Loucy (cell line): ENCODE measurements around the gene DLL3.

Experiments used
- H2AFZ ChIP-seq: fragments of 200-600 bp; sonication (generic); 2 replicates; pipeline ENCODE4 v1.6.0; 2016; ENCODE audit warnings: antibody characterized with exemption, mild to moderate bottlenecking, low read length, moderate library complexity
- H3F3A ChIP-seq: fragments of 200-600 bp; 2 replicates; pipeline ENCODE4 v1.6.0; 2016; ENCODE audit warnings: antibody characterized with exemption, low read depth, mild to moderate bottlenecking
- H3K27me3 ChIP-seq: fragments of 200-600 bp; sonication (generic); 2 replicates; pipeline ENCODE4 v1.6.1; 2014; ENCODE audit warnings: low read length, mild to moderate bottlenecking; ENCODE audit not compliant: insufficient read depth, poor library complexity, severe bottlenecking
- H3K36me3 ChIP-seq: fragments of 200-600 bp; sonication (generic); 2 replicates; pipeline ENCODE4 v1.6.1; 2016; ENCODE audit warnings: low read length; ENCODE audit not compliant: insufficient read depth
- H3K4me1 ChIP-seq: fragments of 200-600 bp; sonication (generic); 2 replicates; pipeline ENCODE4 v1.5.1; 2014; ENCODE audit warnings: low read length, mild to moderate bottlenecking; ENCODE audit not compliant: insufficient read depth, poor library complexity, severe bottlenecking
- H3K4me2 ChIP-seq: fragments of 200-600 bp; sonication (generic); 2 replicates; pipeline ENCODE4 v1.6.0; 2014; ENCODE audit warnings: antibody characterized with exemption, low read length, low read depth, mild to moderate bottlenecking; ENCODE audit not compliant: poor library complexity, severe bottlenecking
- H3K4me3 ChIP-seq: fragments of 200-600 bp; sonication (generic); 2 replicates; pipeline ENCODE4 v1.5.1; 2014; ENCODE audit warnings: low read length, mild to moderate bottlenecking, mixed read lengths; ENCODE audit not compliant: poor library complexity, severe bottlenecking
- H3K79me2 ChIP-seq: fragments of 200-600 bp; sonication (generic); 2 replicates; pipeline ENCODE4 v1.6.1; 2014; ENCODE audit warnings: low read length; ENCODE audit not compliant: insufficient read depth
- H3K9ac ChIP-seq: fragments of 200-600 bp; sonication (generic); 2 replicates; pipeline ENCODE4 v1.6.0; 2014; ENCODE audit warnings: mild to moderate bottlenecking, low read depth, low read length, moderate library complexity; ENCODE audit not compliant: poor library complexity, severe bottlenecking
- H3K9me2 ChIP-seq: fragments of 200-600 bp; sonication (generic); replicated peaks from 2 replicates; pipeline ENCODE4 v1.6.1; 2016; ENCODE audit warnings: low read depth, low read length, mixed read lengths
- H3K9me3 ChIP-seq: fragments of 200-600 bp; sonication (generic); 2 replicates; pipeline ENCODE4 v1.6.1; 2014; ENCODE audit warnings: mild to moderate bottlenecking, antibody characterized with exemption, low read length, low read depth; ENCODE audit not compliant: insufficient read depth
- H4K20me1 ChIP-seq: fragments of 200-600 bp; sonication (generic); 2 replicates; pipeline ENCODE4 v1.6.0; 2014; ENCODE audit warnings: antibody characterized with exemption, low read length, mild to moderate bottlenecking; ENCODE audit not compliant: insufficient read depth, poor library complexity, severe bottlenecking
- CTCF ChIP-seq: fragments of 200-600 bp; sonication (generic); conservative IDR thresholded peaks from 2 replicates; pipeline ENCODE4 v1.5.1; 2014; ENCODE audit warnings: mild to moderate bottlenecking, antibody characterized with exemption, low read length
- EZH2phosphoT487 ChIP-seq: fragments of 200-600 bp; IDR thresholded peaks from 2 replicates; pipeline ENCODE4 v1.6.1; 2018; ENCODE audit warnings: antibody characterized with exemption, mild to moderate bottlenecking, moderate library complexity, borderline replicate concordance

Gene DLL3

DNA sequence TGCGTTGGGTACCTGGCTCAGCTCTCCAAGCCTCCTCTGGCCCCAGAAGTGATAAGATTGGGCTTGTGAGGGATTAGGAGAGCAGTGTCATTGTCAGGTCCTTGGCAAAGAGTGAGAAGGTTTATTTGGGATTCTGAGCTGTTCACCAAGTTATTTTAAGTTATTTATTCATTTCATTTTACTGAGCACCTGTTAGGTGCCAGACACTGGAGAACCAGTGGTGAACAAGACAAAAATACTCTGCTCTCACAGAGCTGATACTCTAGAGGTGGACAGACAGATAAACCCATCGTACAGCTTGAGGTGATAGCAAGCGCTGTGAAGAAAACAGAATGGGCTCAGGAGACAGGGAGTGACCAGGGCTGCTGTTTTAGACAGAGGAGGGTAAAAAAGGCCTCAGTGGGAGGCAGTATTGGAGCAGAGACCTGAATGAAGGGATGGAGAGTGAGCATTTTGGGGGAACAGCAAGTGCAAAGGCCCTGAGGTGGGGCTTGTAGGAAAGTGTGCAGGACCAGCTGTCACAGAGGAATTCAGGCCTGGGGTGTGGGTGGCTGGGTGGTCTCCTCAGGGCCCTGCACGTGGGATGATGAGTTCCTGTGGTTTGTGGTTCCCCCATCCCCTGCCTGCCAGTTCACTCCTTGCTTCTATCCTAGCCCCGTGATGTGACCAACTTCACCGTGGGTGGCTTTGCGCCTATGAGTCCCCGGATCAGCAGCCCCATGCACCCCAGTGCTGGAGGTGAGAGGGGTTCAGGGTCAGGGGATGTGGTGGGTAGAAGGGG is 26.8 kb upstream of the DLL3 start:
- H3K4me2 ChIP-seq = no peak overlapping the region
- H3K36me3 ChIP-seq = peaks cover 92% of the 10 kb centered on the region; the same call in 1 of the 2 replicates
- no peaks in the 10 kb centered on the region for H3K9me2 ChIP-seq
- no peak overlapping the region for H3K9ac ChIP-seq
- H3K4me1 ChIP-seq = no peaks in the 10 kb centered on the region
- no peaks in the 10 kb centered on the region for H3K9me3 ChIP-seq
- no peaks in the 10 kb centered on the region for H3K79me2 ChIP-seq
- H4K20me1 ChIP-seq = no peaks in the 10 kb centered on the region
- H3K27me3 ChIP-seq = no peaks in the 10 kb centered on the region
- no peak overlapping the region for H3K4me3 ChIP-seq
- no peaks in the 10 kb centered on the region for H3F3A ChIP-seq
- TF ChIP-seq EZH2phosphoT487 = no peak
- no peak for TF ChIP-seq CTCF
- H2AFZ ChIP-seq = no peak overlapping the region

DNA sequence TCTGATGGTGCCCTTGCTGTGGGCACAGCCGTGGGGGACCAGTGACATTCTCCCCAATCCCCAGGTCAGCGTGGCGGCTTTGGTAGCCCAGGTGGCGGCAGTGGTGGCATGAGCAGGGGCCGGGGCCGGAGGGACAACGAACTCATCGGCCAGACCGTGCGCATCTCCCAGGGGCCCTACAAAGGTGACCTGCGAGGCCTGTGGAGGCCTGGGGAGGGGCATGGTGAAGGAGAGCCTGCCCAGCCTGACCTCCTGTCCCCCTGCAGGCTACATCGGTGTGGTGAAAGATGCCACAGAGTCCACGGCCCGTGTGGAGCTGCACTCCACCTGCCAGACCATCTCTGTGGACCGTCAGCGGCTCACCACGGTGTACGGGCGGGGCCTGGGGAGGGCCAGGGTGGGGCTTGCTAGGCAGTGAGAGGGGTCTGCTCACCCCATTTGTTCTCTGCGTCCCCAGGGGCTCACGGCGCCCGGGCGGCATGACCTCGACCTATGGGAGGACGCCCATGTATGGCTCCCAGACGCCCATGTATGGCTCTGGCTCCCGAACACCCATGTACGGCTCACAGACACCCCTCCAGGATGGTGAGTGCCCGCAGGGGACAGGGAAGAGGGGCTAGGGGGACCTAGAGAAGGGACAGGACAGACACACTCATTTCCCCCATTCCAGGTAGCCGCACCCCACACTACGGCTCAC is 25.9 kb upstream of the DLL3 start:
- no peak overlapping the region for H3K4me2 ChIP-seq
- H3K9ac ChIP-seq = no peak overlapping the region
- no peak for TF ChIP-seq CTCF
- no peak overlapping the region for H2AFZ ChIP-seq
- no peaks in the 10 kb centered on the region for H3K27me3 ChIP-seq
- H3F3A ChIP-seq = no peaks in the 10 kb centered on the region
- H3K4me1 ChIP-seq = no peaks in the 10 kb centered on the region
- no peaks in the 10 kb centered on the region for H3K79me2 ChIP-seq
- peaks cover 85% of the 10 kb centered on the region; the same call in 1 of the 2 replicates for H3K36me3 ChIP-seq
- H3K9me3 ChIP-seq = no peaks in the 10 kb centered on the region
- H4K20me1 ChIP-seq = no peaks in the 10 kb centered on the region
- no peak overlapping the region for H3K4me3 ChIP-seq
- H3K9me2 ChIP-seq = no peaks in the 10 kb centered on the region

GRCh38 chr19:39473443-39473960 is 25.2 kb upstream of the DLL3 start:
- no peaks in the 10 kb centered on the region for H3F3A ChIP-seq
- no peaks in the 10 kb centered on the region for H3K4me1 ChIP-seq
- no peak for TF ChIP-seq CTCF
- TF ChIP-seq EZH2phosphoT487 = no peak
- H3K4me3 ChIP-seq = no peak overlapping the region
- no peaks in the 10 kb centered on the region for H4K20me1 ChIP-seq
- no peak overlapping the region for H3K9ac ChIP-seq
- no peaks in the 10 kb centered on the region for H3K79me2 ChIP-seq
- no peaks in the 10 kb centered on the region for H3K9me3 ChIP-seq
- peaks cover 79% of the 10 kb centered on the region; the same call in 1 of the 2 replicates for H3K36me3 ChIP-seq
- no peaks in the 10 kb centered on the region for H3K9me2 ChIP-seq
- no peak overlapping the region for H3K4me2 ChIP-seq
- H3K27me3 ChIP-seq = no peaks in the 10 kb centered on the region
- H2AFZ ChIP-seq = no peak overlapping the region
